HG02870 (cell line): ENCODE results near the gene MAPK9.
"Not testable (repeated sequence)": the region's sequence is repeated elsewhere in the genome, so short reads cannot be mapped to it uniquely, and the experiment has no call there.

Experiments
- ATAC-seq: cut with Tn5 transposase; IDR thresholded peaks from one replicate; pipeline ENCODE4 v1.9.1; 2021; ENCODE audit warnings: mild to moderate bottlenecking, moderate library complexity; ENCODE audit not compliant: unreplicated experiment

MAPK9 gene

DNA sequence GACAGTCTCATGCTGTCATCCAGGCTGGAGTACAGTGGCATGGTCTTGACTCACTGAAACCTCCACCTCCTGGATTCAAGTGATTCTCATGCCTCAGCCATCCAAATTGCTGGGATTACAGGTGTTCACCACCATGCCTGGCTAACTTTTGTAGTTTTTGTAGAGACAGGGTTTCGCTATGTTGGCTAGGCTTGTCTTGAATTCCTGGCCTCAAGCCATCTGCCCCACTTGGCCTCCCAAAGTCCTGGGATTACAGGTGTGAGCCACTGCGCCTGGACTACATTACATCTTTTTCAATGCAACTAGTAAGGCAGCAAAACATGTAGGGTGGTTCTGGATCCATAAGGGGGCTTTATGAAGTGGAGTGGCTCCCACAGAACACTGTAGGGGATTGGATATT lies 53.3 kb downstream of the MAPK9 start:
- no peak for ATAC-seq

DNA sequence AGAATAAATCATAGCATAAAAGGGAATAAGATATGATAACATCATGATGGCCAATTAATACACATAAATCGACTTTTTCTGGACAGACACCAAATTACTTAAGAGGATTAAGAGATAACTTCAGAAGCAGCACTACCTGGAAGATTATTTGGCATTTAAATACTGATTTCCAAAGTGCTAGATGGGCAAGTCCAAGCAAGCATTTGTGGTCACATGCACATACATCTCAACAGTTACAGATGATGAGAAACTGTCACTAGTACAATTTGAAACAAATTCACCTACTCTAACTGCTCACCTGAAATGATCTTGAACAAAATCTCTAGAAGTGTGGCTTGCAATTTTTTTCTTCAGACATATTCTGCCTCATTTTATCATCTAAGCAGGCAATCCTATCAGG lies 56.0 kb downstream of the MAPK9 start:
- ATAC-seq: no peak

DNA sequence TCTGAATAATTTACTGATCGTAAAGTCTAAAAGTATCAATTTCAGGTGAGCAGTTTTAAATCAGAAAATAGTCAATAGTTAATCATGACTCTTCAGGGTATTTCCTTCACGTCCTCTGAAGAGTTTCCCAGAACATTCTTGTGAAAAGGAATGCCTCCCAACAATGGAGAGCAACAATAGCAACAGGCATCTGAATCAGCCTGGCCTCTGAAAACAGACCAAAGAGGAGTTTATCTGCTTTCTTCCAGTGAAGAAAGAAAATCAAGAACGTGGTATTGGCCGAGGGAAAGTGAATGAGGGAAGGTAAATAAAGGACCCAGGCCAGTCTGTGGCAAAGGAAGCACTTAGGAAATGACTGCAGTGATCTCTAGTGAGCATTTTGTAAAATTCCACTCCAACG lies 56.8 kb downstream of the MAPK9 start:
- ATAC-seq: no peak

DNA sequence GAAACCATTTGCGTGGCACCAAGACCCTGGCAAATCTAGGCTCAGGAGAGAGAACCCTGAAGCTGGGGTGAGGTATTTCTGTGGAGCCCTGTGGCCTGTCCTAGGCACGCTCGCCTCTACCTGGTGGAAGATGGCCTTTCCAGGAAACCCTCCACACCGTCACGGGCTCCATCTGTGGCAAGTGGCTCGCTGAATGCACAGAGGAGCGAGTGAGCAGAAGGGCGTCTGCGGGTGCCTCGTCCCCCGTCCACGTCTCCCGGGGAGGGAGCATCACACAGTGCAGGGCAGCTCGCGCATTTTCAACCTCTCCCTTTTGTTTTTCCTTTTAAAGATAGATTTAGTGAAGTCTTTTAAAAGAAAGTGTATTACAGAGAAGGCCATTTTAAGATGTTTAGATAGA lies 57.6 kb downstream of the MAPK9 start:
- ATAC-seq: no peak

DNA sequence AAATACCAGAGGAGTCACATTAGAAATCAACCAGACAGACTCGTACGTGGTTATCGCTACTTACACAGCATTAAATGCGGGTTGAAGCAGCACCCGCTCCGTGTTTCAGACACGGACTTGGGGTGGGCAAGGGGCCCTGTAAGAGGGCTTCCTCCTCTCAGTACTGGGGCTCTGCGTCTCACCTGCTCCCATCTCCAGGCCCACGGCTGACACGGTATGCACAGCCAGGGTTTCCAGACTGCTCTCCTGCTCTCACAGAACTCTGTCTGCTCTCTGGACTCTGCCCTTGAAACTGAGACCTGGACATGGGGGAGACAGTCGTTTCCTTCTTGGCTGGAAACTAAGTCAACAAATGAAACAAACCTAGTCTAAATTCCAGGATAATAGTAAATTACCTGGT lies 58.2 kb downstream of the MAPK9 start:
- no peak for ATAC-seq

DNA sequence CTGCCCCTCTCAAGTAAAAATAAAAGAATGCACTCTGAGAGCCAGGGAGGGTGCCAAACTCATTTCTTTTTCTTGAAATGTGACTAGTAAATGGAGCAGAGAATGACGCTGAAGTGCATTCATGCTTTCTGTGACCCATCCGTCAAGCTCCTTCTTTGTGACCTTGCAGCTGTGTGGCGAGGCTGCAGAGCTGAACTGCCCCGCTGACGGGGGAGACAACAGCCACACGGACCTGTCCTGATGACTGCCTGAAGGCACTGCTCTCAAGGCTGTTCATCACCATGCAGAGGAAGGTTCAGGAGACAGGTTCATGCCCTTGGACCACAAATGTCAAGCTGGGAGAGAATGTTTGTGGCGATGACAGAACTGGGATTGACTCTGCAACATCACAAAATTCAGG lies 61.9 kb downstream of the MAPK9 start:
- no peak for ATAC-seq

DNA sequence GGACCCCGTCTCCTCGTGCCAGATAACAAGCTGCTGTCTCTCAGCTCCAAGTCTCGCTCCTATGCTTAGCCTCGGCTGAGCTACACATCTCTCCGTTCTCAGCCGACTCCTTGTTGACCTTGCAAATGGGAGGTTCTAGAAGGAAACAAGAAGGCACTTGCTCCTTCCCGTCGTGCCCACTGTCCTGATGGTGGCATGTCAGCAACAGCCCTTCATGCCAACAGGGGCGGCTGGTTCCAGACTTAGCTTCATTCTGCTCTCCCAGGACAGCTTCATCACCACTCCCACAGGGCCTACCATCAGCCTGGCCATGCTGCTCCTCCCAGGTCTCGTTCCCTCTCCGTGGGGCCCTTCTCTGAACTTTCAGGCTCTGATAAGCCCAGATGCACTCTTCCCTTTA lies 69.8 kb downstream of the MAPK9 start:
- ATAC-seq: no peak

DNA sequence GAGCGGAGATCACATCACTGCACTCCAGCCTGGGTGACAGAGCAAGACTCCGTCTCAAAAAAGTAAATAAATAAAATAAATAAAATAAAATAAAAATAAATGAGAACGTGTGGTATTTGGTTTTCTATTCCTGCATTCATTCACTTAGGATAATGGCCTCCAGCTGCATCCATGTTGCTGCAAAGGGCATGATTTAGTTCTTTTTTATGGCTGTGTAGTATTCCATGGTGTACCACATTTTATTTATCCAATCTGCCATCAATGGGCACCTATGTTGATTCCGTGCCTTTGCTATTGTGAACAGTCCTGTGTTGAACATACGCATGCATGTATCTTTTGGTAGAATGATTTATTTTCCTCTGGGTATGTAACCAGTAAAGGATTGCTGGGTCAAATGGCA lies 74.1 kb downstream of the MAPK9 start:
- ATAC-seq: no peak

DNA sequence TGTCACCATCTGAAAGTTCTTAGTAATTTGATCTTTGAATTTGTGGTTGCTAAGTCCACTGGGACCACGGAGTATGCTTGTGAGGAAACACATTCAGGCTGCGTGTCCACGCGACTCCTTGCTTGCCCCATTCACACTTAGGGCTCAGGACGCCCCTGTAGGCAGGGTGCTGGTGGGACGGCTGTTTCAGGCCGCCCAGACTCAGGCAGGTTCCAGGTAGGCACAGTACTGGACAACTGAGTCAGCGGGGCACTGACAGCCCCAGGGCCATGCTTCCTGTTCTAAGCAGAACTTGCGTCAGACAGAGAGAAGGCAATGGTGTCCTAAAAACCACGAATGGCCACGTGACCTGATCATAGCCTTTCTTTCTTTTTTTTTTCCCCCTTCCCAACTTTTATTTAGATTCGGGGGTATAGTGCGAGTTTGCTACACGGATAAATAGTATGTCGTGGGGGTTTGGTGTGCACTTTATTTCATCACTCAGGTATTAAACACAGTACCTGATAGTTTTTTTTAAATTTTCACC lies 75.2 kb downstream of the MAPK9 start:
- no peak for ATAC-seq

DNA sequence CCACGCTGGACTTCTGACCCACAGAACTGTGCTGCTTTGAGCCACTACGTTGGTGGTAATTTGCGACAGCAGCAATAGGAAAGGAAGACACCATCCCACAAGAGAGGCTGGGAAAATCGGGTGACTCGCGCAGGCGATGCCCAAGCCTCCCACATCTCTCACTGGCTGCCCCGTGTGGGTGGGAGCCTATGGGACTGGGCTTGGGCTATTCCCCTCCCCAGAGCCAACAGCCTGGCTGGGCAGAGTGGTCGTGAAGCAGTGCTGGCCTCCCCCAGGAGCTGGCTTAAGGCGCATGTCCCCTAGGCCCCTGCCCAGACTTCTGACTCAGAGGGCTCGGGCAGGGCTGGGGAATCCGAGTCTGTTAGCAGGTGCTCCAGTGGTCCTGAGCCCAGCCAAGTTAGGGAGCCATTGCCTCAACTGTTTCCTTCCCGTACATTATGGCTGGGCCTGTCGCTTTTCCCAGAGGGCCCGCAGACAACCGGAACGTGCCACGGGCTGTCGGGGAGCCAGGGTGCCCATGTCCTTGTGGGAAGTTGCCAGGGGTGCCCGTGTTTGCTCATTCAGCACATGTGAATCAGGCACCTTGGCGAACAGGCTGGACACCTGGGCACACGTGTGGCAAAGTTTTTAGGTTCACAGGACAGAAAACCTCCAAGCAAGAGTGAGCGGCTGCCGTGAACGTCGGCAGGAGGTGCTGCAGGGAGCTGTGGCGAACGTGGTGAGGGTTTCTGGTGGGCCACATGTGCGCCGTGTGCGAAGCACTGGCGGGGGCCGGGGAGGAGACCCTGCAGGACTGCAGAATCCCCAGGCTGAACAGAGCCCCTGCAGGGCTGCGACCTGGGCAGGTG lies 75.9 kb downstream of the MAPK9 start:
- ATAC-seq: no peak

DNA sequence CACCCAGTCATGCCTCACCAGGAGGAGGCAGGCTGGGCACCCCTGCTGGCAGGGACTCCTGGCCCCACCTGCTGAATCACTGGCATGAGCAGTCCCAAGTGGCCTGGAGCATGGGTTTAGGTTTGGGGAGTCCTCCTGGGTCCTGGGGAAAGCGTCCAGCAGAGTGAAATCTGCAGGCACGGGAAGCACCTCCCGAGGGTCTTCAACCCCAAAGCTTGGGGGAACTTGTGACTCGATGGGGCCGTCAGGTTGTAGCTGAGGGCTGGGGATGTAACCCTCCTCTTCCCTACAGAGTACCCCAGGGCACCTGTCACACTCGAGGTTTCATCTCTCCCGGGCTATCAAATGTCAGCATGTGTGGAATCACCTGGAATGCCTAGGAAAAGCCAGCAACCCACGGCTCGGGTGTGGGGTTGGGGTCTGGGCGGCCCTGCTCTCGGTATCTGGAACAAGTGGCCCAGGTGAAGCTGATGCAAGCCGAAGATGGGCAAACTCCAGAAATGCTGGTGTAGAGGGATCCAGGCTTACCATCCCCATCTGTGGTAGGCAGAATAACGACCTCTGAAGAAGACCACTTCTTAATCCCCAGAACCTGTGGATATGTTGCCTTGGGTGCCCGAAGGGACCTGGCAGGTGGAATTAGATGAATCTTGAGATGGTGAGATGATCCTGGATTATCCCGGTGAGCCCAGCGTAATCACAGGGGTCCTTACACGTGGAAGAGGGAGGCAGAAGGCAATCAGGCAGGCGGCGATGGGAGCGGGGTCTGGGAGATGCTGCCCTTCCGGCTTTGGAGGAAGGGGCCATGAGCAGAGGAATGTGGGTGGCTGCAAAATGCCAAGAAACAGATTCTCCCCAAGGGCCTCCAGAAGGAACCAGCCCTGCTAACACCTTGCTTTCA lies 76.8 kb downstream of the MAPK9 start:
- ATAC-seq: no peak

DNA sequence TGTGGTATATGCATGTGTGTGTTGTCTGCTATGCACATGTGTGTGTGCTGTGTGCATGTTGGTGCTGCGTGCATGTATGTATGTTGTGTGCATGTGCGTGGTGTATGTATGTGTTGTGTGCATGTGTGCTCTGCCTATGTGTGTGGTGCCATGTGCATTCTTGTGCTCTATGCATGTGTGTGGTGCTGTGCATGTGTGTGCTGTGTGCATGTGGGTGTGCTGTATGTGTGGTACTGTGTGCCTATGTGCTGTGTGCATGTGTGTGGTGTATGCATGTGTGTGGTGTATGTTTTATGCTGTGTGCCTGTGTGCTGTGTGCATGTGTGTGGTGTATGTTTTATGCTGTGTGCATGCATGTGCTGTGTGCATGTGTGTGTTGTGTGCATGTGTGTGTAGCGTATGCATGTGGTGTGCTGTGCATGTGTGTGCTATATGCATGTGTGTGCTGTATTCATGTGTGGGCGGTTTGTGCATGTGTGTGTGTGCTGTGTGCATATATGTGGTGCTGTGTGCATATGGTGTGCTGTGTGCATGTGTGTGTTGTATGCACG lies 78.2 kb downstream of the MAPK9 start:
- ATAC-seq: no peak

DNA sequence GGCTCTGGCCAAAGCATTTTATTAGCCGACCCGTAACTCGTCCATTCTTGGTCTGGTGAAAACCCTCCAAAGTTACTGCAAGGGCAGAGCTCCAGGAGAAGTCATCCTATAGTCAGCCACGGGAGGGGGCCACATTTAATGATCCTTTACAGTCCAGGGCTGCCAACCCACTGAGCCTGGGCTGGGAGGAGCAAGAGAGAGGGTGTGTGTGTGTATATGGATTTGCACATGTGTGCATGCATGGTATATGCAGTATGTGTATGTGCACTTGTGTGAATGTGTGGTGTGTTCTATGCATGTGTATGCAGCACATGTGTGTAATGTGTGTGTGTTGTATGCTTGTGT lies 78.7 kb downstream of the MAPK9 start:
- ATAC-seq: no peak

DNA sequence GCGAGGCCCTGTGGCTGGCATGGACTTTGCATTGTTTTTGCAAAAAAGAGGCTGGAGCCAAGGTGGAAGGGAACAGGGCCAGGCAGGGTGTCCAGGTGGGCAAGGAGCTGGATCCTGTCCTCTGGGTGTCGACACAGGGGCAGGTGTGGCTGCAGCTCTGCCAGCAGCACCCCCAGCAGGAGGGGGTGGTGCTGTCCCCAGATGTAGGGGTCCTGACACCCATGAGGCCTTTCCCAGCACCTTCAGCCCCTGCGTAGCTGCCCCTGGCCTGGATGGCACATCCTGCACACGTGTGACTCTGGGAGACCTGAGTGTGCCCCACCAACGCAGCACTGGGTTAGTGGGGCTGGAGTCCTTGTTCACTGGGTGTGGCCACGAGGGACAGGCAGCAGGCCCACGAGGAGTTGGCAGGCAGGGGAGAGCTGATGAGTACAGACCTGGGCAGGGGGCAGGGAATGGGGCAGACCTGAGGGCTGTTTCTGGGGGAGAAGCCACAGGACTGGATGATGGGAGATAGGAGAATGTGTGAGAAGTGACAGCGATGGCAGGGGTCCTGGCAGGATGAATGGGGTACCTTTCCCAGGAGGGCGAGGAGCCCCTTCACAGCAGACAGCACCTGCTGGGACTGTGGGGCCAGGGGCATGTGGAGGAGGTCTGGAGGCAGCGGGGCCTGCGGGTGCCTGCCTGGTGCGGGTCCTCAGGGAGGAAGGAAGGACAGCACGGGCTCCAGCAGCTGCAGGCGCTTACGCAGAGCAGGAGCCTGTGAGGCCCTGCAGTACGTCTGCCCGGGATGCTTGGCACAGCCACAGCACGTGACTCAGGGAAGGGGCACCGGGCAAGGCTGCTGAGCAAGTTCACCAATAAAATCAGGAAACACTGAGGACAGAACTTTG lies 79.3 kb downstream of the MAPK9 start:
- no peak for ATAC-seq

DNA sequence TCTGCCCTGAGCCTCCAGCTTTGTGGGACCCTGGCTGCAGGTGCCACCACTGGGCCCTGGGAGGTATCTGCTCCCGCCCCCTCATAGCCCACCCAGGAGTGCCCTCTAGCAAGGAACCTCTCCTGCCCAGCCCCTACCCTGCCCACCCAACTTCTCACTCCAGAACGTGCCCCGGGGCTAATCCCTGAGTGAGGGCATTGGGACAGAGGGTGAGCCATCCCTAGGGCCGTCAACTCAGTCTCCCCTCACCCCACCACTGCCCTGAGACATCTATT lies 80.2 kb downstream of the MAPK9 start:
- ATAC-seq: no peak

DNA sequence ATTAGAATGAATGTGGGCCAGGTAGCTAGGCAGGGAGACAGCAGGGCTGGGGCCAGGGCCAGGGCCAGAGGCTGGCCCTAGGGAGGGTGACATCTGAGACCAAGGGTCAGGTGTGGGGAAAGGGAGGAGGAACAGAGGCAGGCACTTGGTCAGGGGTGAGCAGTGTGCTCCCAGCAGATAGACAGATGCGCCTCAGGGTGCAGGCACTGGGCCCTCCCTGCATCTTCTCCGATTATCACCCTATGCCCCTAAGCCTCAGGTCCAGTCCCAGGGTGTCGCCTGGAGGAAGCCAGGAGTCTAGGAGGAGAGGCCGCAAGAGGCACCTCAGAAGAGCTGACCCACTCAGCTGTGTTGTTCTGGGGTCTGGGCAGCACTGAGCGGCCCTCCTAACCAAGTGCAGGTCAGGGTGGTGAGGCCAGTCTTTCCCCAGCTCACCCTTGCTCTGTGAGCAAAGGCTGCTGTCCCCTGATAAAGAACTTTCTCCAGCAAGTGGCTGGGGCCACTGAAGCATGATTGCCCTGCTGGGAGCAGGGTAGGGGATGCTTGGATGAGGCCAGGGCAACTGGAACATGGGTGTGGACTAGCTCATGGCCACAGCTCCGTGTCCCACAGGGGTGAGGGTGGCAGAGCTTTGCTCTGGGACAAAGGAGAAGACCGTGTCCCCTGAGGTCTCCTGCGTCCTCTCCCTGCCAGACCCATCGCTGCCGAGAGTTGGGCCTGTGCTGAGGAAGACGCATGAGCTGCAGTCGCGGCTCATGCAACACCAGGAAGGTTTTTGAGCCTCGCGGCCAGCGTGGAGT lies 80.7 kb downstream of the MAPK9 start:
- ATAC-seq: no peak

DNA sequence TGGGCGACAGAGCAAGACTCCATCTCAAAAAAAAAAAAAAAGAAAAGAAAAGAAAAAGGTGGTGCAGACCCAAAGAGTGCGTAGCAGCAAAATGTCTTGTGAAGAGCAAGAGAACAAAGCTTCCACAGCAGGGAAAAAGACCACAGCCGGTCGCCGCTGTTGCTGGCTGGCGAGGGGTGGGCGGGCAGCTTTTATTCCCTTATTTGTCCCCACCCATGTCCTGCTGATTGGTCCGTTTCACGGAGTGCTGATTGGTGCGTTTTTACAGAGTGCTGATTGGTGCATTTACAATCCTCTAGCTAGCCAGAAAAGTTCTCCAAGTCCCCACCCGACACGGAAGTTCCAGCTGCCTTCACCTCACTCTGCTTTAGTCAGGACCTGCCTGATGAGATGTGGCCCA lies 81.8 kb downstream of the MAPK9 start:
- ATAC-seq: not testable (repeated sequence)

DNA sequence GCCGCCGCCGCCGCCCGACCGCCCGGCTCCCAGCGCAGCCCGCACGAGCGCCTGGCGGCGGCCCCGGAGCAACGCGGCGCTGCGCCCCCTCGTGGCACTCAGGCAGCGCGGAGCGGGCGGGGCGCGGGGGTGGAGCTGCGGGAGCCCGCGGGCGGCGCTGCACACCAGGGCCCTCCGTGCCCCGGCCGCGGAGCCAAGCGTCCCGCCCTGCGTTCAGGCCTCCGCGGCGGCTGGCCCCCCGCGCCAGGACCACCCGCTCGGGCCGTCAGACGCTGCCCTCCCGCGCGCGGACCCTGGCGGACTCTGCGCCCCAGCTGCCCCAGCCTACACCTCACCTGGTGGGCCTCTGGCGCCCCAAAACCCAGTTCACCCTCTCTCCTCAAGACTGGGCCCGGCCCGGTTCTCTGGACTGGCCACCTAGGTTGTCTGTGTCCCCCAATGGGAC lies 82.7 kb downstream of the MAPK9 start, which contains the start of gene RASGEF1C:
RASGEF1C (minus strand) TSS at position 75 of the 445 bp plus-strand sequence. CDS start 71,159 bp downstream, outside the sequence.
- ATAC-seq: no peak

DNA sequence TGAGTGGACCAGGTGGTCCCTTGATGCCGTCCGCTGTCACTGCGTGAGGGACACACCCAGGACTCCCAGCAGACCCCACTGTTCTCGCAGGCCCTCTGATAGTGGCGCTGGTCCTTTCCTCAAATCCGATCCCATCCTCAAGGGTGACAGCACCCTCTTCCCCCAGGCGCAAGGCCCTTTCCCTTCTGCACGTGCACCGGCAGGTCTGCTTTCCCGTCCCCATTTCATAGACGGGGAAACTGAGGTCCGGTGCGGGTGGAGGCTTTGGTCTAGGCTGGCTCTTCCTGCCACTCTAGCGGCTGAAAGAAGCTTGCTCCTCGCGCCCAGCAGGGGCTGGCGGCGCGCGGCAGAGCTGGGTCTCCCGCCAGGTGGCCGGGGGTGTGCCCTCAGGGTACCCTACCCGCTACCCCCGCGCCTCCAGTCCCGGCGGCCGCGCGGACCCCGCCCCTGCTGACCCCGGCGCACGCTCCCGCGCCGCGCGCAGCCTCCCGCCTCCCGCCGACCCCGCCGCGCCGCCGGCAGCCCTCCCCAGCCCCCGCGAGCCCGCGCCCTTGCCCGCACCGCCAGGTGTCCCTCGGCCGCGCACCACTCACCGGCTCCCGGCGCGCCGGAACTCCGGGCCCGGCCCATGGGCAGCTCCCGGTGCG lies 83.3 kb downstream of the MAPK9 start:
- no peak for ATAC-seq
